GM18520 (cell line): ENCODE results near the gene PPP1R12B.
"Not testable (repeated sequence)": the region's sequence is repeated elsewhere in the genome, so short reads cannot be mapped to it uniquely, and the experiment has no call there.

ENCODE experiments used
- ATAC-seq: cut with Tn5 transposase; IDR thresholded peaks from one replicate; pipeline ENCODE4 v1.9.1; 2021; ENCODE audit not compliant: unreplicated experiment

PPP1R12B gene

GRCh38 chr1:202438393-202439174 is 90.1 kb downstream of the PPP1R12B start:
- no peak for ATAC-seq

GRCh38 chr1:202439308-202439707 is 90.8 kb downstream of the PPP1R12B start:
- no peak for ATAC-seq

- ATAC-seq: not testable (repeated sequence)
Observed at GRCh38 chr1:202448140-202448539, 99.6 kb downstream of the PPP1R12B start.

GRCh38 chr1:202451641-202452040 is 103.1 kb downstream of the PPP1R12B start:
- ATAC-seq: not testable (repeated sequence)

GRCh38 chr1:202452508-202452907 is 104.0 kb downstream of the PPP1R12B start:
- ATAC-seq: no peak

- ATAC-seq: not testable (repeated sequence)
Observed at GRCh38 chr1:202456372-202457169, 108.1 kb downstream of the PPP1R12B start.

- not testable (repeated sequence) for ATAC-seq
Observed at GRCh38 chr1:202458651-202459050, 110.2 kb downstream of the PPP1R12B start.

GRCh38 chr1:202459470-202460142 is 111.1 kb downstream of the PPP1R12B start:
- ATAC-seq: not testable (repeated sequence)

GRCh38 chr1:202460143-202460495 is 111.6 kb downstream of the PPP1R12B start:
- not testable (repeated sequence) for ATAC-seq

GRCh38 chr1:202462342-202463076 is 114.0 kb downstream of the PPP1R12B start:
- no peak for ATAC-seq

GRCh38 chr1:202464153-202464742 is 115.7 kb downstream of the PPP1R12B start:
- not testable (repeated sequence) for ATAC-seq

- not testable (repeated sequence) for ATAC-seq
Observed at GRCh38 chr1:202465644-202466270, 117.3 kb downstream of the PPP1R12B start.

GRCh38 chr1:202466339-202466738 is 117.8 kb downstream of the PPP1R12B start:
- not testable (repeated sequence) for ATAC-seq

GRCh38 chr1:202467381-202467780 is 118.9 kb downstream of the PPP1R12B start:
- not testable (repeated sequence) for ATAC-seq

- ATAC-seq: not testable (repeated sequence)
Observed at GRCh38 chr1:202468695-202469094, 120.2 kb downstream of the PPP1R12B start.

- ATAC-seq: not testable (repeated sequence)
Observed at GRCh38 chr1:202469123-202469522, 120.6 kb downstream of the PPP1R12B start.

GRCh38 chr1:202471246-202471645 is 122.7 kb downstream of the PPP1R12B start:
- ATAC-seq: no peak

GRCh38 chr1:202472347-202473124 is 124.0 kb downstream of the PPP1R12B start:
- ATAC-seq: not testable (repeated sequence)
